Measurements from ENCODE around the gene NREP. TPM values are rescaled to one million over a fixed set of nuclear protein-coding genes. Genes with fewer than 3 reads are reported as not detected.
A peak's percentile ranks its signal among the peaks of the same experiment; 100 is the strongest.

The NREP gene
- total RNA-seq, 2 experiments from 2014 or later, result 19.3 to 19.7 TPM

- ChIA-PET POLR2A (no interaction called here), CTCF (interaction anchor here (1.1 kb wide), 1 partner anchor 13 kb away, joined by 3 read pairs; no protein-coding TSS in a partner anchor)
- H3K36me3 Mint-ChIP-seq (ENCODE audit: low read depth), result no peaks in the 10 kb centered on the region
- no peak overlapping the region for H3K27ac Mint-ChIP-seq
- no peaks in the 10 kb centered on the region for H3K9me3 Mint-ChIP-seq (ENCODE audit: low read depth)
- DNase-seq (no peak), ATAC-seq (no peak)
- intact Hi-C loops (cut with DNase I, micrococcal nuclease), result no loop called here
- H3K4me3 Mint-ChIP-seq, result no peak overlapping the region
- H3K4me1 Mint-ChIP-seq, result no peaks in the 10 kb centered on the region
- H3K27me3 Mint-ChIP-seq, result peaks cover 8% of the 10 kb centered on the region
These were observed 25.2 kb upstream of the NREP start for GRCh38 chr5:111782216-111782615.

- Mint-ChIP-seq H3K36me3 (ENCODE audit: low read depth) (no peaks in the 10 kb centered on the region), H3K4me1 (no peaks in the 10 kb centered on the region), H3K27ac (no peak overlapping the region), H3K9me3 (ENCODE audit: low read depth) (no peaks in the 10 kb centered on the region), H3K27me3 (peaks cover 13% of the 10 kb centered on the region), H3K4me3 (no peak overlapping the region)
- intact Hi-C loops (cut with DNase I, micrococcal nuclease), result no loop called here
- no peak for ATAC-seq
- no peak for DNase-seq
- CTCF ChIA-PET, result interaction anchor here (0.5 kb wide), 1 partner anchor 95 kb away, joined by 5 read pairs; no protein-coding TSS in a partner anchor
- POLR2A ChIA-PET, result no interaction called here
These were observed 24.2 kb upstream of the NREP start for GRCh38 chr5:111781200-111781599.

DNA sequence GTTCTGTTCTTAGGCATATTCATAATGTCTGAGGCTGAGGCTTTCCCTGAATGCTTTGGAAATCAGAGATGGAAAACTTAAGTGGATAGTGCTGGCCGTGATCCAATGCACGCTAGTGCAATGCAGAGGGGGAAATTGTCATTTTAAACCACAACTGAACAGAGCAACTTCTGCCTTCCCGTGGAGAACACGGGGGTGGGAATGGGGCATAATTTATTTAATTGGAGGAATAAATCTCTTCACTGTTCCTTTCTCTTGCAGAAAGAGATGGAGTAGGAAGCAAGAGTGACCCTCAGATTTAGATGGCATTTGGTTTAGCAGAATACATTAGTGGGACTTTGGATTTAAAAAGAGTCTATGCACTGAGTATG is 22.9 kb upstream of the NREP start:
- DNase-seq (no peak), ATAC-seq (no peak)
- Mint-ChIP-seq H3K4me3 (no peak overlapping the region), H3K27ac (no peak overlapping the region), H3K4me1 (no peaks in the 10 kb centered on the region), H3K27me3 (peaks cover 14% of the 10 kb centered on the region), H3K9me3 (ENCODE audit: low read depth) (no peaks in the 10 kb centered on the region), H3K36me3 (ENCODE audit: low read depth) (no peaks in the 10 kb centered on the region)
- ChIA-PET CTCF (interaction anchor here (0.7 to 1.6 kb wide), 3 partner anchors 10 to 318 kb away, joined by 3 to 4 read pairs (median 3); no protein-coding TSS in a partner anchor), POLR2A (no interaction called here)
- intact Hi-C loops (cut with DNase I, micrococcal nuclease), result no loop called here

GRCh38 chr5:111779260-111779921 is 22.4 kb upstream of the NREP start:
- H3K4me1 Mint-ChIP-seq, result no peaks in the 10 kb centered on the region

DNA sequence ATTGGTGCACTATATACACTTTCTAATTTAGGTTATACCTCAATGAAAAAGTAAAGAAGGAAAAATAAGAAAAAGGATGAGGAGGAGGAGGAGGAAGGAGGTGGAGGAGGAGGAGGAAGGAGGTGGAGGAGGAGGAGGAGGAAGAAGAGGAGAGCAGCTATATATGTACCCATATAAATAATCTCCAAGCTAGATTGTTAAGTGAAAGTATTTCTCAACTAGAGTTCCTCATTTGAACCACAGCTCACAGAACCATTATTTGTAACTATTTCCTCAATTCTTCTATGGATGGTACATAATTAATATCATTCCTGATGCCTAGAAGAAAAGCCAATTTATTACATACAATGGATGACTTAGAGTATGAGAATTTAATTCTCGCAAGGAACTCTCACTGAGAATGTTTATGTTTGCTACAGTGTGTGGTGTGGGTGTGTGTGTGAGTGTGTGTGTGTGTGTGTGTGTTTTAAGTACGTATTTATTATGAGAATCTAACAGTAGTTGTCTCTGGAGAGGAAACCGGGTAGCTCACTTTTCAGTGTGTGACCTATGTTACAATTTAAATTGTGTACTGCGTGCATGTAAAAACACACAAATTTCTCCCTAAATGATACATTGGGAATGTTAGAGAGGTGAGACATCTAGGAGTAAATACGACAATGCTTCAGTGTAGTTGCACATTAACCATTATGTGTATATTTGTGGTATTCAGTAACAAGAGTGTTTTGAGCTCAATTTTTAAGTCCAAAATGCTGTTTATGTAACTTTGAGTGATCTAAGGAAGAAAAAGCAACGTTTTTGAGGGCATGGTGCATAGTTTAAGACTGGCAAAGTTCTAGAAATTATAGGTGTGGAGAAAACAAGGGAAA is 20.2 kb upstream of the NREP start:
- no peaks in the 10 kb centered on the region for H3K9me3 Mint-ChIP-seq (ENCODE audit: low read depth)
- no peak overlapping the region for H3K27ac Mint-ChIP-seq
- no peaks in the 10 kb centered on the region for H3K36me3 Mint-ChIP-seq (ENCODE audit: low read depth)
- POLR2A ChIA-PET, result no interaction called here
- intact Hi-C loops (cut with DNase I, micrococcal nuclease), result no loop called here
- H3K4me3 Mint-ChIP-seq, result no peak overlapping the region
- DNase-seq (no peak), ATAC-seq (no peak)
- H3K4me1 Mint-ChIP-seq, result no peaks in the 10 kb centered on the region
- H3K27me3 Mint-ChIP-seq, result peaks cover 14% of the 10 kb centered on the region
- CTCF ChIA-PET, result interaction anchor here (1.1 kb wide), 1 partner anchor 246 kb away, joined by 3 read pairs; no protein-coding TSS in a partner anchor

More at GRCh38 chr5:111779260-111779921, 22.4 kb upstream of the NREP start:
- ChIA-PET POLR2A (no interaction called here), CTCF (interaction anchor here (1.3 to 1.6 kb wide), 2 partner anchors 10 to 14 kb away, joined by 3 to 4 read pairs; no protein-coding TSS in a partner anchor)
- intact Hi-C loops (cut with DNase I, micrococcal nuclease), result no loop called here
- Mint-ChIP-seq H3K27ac (no peak overlapping the region), H3K36me3 (ENCODE audit: low read depth) (no peaks in the 10 kb centered on the region), H3K9me3 (ENCODE audit: low read depth) (no peaks in the 10 kb centered on the region), H3K4me3 (no peak overlapping the region), H3K27me3 (peaks cover 17% of the 10 kb centered on the region)
- no peak for DNase-seq
- ATAC-seq, result no peak

GRCh38 chr5:111775224-111775623 is 18.2 kb upstream of the NREP start:
- Mint-ChIP-seq H3K4me3 (no peak overlapping the region), H3K4me1 (no peaks in the 10 kb centered on the region), H3K27ac (no peak overlapping the region), H3K27me3 (peaks cover 11% of the 10 kb centered on the region), H3K9me3 (ENCODE audit: low read depth) (no peaks in the 10 kb centered on the region), H3K36me3 (ENCODE audit: low read depth) (no peaks in the 10 kb centered on the region)
- ChIA-PET CTCF (no interaction called here), POLR2A (no interaction called here)
- intact Hi-C loops (cut with DNase I, micrococcal nuclease), result no loop called here
- DNase-seq (no peak), ATAC-seq (no peak)

GRCh38 chr5:111774525-111774924 is 17.5 kb upstream of the NREP start:
- Mint-ChIP-seq H3K9me3 (ENCODE audit: low read depth) (no peaks in the 10 kb centered on the region), H3K36me3 (ENCODE audit: low read depth) (no peaks in the 10 kb centered on the region), H3K27ac (no peak overlapping the region), H3K27me3 (peaks cover 11% of the 10 kb centered on the region), H3K4me1 (no peaks in the 10 kb centered on the region), H3K4me3 (no peak overlapping the region)
- ChIA-PET CTCF (interaction anchor here (0.5 kb wide), 1 partner anchor 226 kb away, joined by 3 read pairs; no protein-coding TSS in a partner anchor), POLR2A (no interaction called here)
- no peak for ATAC-seq
- intact Hi-C loops (cut with DNase I, micrococcal nuclease), result no loop called here
- DNase-seq, result no peak

DNA sequence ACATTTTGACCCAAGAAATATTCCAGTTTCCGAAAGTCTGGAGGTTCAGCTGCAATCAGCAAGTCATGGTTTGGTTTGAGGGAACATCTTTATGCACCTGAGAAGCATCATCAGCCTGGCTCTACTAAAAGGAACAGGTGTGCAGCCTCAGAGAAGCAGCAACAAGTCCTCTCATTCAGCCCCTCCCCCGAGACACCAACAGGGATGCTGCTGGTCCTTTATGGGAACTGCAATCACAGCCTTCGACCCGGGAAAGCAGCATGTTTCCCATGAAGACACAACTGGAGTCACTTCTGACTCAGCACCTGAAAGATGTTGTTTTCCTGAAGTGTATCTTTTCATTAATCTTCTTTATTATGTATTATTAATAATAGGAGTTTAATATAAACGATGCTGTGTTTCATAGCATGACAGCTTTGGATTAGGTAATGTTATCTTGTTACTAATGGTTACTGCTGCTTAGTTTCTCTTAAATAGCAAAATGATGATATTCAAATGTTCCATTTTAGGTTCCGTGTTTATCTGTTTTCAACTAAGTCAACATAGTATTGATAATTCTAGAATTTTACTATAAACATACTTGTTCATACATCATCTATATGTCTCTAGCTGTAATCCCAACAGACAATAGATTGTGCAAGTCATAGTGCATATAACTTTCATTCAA is 15.6 kb upstream of the NREP start:
- no peak overlapping the region for H3K4me3 Mint-ChIP-seq
- intact Hi-C loops (cut with DNase I, micrococcal nuclease), result no loop called here
- CTCF ChIA-PET, result no interaction called here
- H3K27me3 Mint-ChIP-seq, result peaks cover 13% of the 10 kb centered on the region
- H3K4me1 Mint-ChIP-seq, result no peaks in the 10 kb centered on the region
- H3K9me3 Mint-ChIP-seq (ENCODE audit: low read depth), result no peaks in the 10 kb centered on the region
- no peak for ATAC-seq
- DNase-seq, result peak; percentile 10
- no peak overlapping the region for H3K27ac Mint-ChIP-seq
- POLR2A ChIA-PET, result no interaction called here
- H3K36me3 Mint-ChIP-seq (ENCODE audit: low read depth), result no peaks in the 10 kb centered on the region

- POLR2A ChIA-PET, result no interaction called here
- ATAC-seq, result no peak
- no peaks in the 10 kb centered on the region for H3K9me3 Mint-ChIP-seq (ENCODE audit: low read depth)
- no peak for DNase-seq
- peaks cover 4% of the 10 kb centered on the region for H3K27me3 Mint-ChIP-seq
- CTCF ChIA-PET, result no interaction called here
- no peaks in the 10 kb centered on the region for H3K4me1 Mint-ChIP-seq
- no peaks in the 10 kb centered on the region for H3K36me3 Mint-ChIP-seq (ENCODE audit: low read depth)
- intact Hi-C loops (cut with DNase I, micrococcal nuclease), result no loop called here
- H3K4me3 Mint-ChIP-seq, result no peak overlapping the region
- no peak overlapping the region for H3K27ac Mint-ChIP-seq
These were observed 12.5 kb upstream of the NREP start for GRCh38 chr5:111769541-111769940.

DNA sequence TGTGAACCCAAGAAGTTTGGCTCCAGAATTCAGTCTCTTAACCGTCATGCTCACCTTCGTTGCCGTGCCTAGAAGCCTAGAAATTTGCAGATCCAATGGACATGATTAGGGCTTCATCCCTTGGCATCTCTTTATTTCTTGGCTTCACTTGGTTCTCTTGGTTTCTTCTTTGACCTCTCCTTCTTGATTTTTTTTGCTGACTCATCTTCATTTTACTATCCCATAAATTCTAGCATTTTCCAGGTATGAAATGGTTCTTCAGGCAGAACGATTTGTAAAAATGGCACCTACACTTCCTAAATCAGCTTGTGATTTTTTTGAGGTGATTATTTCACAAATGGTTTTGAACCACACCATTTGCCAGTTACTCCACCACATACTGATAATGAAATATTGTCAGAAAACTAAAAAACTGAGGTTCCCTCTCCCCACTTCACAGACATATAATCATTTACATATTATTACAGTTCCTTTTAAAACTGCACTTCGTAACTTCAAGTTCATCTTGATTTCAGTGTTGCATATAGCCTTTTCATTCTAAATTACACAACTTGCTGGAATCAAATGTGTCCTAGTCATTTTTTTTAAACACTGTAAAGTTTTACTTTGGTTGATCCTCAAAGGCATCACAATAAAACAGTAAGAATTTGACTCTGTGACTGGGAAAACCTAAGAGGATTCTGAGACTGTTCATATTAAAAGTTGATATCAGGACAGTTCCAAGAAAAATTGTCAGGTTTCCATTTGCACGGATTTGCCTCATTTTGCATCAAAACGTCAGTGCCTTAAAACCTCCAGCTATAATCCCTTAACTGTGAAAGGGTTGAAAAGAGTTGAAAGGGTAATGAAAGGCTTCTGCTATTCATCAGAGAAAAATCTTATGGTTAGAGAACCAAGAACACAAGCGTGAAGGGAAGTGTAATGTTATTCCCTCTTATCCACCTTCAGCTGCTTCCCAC is 8.9 kb upstream of the NREP start:
- POLR2A ChIA-PET, result interaction anchor here (0.6 kb wide), 1 partner anchor 45 kb away, joined by 4 read pairs; no protein-coding TSS in a partner anchor
- Mint-ChIP-seq H3K27ac (no peak overlapping the region), H3K4me1 (no peaks in the 10 kb centered on the region), H3K36me3 (ENCODE audit: low read depth) (no peaks in the 10 kb centered on the region), H3K9me3 (ENCODE audit: low read depth) (no peaks in the 10 kb centered on the region), H3K27me3 (peaks cover 4% of the 10 kb centered on the region), H3K4me3 (no peak overlapping the region)
- no peak for ATAC-seq
- no peak for DNase-seq
- intact Hi-C loops (cut with DNase I, micrococcal nuclease), result no loop called here
- CTCF ChIA-PET, result interaction anchor here (1.2 kb wide), 1 partner anchor 12 kb away, joined by 3 read pairs; no protein-coding TSS in a partner anchor

DNA sequence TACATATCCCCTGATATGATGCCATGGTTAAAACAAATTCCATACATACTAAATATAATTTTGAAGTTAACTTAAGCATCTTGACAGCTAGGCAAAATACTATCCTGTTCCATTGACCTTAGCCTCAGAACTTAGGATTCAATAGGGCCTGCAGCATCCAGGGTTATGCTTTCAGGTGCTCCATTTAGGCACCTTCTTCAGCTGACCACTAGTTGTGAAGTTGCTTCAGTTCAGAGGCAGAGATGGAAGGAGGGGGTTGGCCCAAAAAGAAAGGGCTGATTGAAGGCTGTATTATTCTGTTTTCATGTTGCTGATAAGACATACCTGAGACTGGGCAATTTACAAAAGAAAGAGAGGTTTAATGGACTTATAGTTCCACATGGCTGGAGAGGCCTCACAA is 7.0 kb upstream of the NREP start:
- Mint-ChIP-seq H3K36me3 (ENCODE audit: low read depth) (no peaks in the 10 kb centered on the region), H3K4me3 (no peak overlapping the region), H3K27me3 (peaks cover 2% of the 10 kb centered on the region), H3K4me1 (no peaks in the 10 kb centered on the region), H3K27ac (no peak overlapping the region), H3K9me3 (ENCODE audit: low read depth) (no peaks in the 10 kb centered on the region)
- DNase-seq, result no peak
- CTCF ChIA-PET, result no interaction called here
- POLR2A ChIA-PET, result no interaction called here
- no peak for ATAC-seq
- intact Hi-C loops (cut with DNase I, micrococcal nuclease), result no loop called here
